HG03097 (cell line): ENCODE data around the gene C11orf65.
"Not testable (repeated sequence)": the region's sequence is repeated elsewhere in the genome, so short reads cannot be mapped to it uniquely, and the experiment has no call there.

ENCODE experiments used
- ATAC-seq: cut with Tn5 transposase; IDR thresholded peaks from one replicate; pipeline ENCODE4 v1.9.1; 2021; ENCODE audit not compliant: unreplicated experiment, low FRiP score

Gene C11orf65

DNA sequence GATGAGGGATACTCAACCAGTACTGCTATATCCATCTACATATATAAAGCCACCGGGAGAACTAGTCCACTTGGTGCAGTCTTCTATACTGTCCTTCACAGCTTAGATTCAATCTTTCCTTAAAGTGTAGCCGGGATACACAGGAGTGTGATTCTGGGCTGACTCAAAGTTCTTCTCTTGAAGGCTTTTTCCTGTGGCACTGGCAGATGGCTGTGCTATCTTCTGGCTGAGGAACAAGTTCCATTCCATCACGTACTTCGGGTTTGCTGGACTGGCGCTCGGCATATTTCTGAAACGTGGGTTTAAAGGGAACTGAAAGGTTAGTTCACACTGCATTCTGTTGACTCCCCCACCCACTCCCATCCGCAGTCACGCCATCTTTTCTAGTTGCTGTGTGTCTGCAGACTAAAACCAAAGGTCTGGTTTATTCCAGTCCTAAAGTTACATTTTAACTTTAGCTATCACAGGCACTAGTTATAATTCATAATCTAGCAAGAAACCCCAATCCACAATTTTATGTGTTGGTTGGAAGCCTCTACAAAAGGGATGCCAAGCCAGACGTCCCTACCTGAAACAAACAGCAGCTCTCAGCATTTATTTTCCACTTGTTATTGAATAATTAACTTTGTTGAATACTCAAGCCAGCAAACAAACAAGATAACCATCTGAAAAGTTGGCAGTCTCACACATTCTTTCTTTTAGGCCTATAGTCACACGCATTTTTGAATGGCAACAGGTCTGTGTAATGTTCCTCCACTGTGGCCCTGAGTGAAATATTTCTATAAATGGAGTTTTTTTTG is 7.5 kb upstream of the C11orf65 start:
- no peak for ATAC-seq

DNA sequence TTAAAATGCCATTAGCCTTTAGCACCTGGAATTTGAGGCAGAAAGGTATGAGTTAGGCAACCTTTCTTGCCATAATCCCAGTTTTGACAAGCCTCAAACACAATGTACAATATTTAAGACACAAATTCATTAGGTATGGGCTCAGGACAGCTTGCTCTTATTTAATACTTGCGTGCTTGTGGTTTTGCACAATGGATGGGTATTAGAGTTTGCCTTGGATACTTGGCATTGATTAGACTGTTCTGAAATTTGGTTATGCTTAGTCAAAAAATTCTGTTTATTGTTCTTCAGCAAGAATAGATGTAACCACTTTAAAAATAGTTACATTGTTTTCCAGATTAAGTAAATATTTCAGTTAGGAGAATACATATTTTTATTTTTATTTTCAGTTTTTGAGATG is 5.4 kb upstream of the C11orf65 start:
- no peak for ATAC-seq

DNA sequence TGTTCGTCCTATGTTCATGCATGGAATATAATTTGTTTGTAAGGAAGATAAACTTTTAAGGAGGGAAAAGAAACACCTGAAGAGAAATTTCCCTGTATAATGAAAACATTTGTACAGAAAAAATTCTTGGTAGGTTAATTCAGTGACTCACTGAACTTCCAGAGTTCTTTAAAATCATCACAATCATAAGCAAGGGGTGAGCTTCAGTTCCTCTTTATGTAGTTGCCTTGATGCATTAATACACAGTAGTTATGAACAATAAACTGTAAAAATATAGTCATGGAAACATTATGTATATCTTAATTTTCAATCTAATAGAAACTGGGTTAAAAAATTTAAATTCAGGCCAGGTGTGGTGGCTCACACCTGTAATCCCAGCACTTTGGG is 1.1 kb upstream of the C11orf65 start:
- no peak for ATAC-seq

DNA sequence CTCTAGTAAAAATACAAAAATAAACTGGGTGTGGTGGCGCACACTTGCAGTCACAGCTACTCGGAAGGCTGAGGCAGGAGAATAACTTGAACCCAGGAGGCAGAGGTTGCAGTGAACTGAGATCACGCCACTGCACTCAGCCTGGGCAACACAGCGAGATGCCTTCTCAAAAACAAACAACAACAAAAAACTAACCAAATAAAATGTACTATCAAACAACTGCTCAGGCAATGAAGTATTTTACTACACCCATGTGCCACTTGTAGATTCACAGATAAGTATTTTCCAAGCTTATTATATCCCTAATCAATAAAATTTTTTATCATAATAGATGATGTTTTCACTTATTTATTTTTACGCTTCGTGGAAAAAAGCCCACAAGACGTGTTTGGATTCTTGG is 924 bp downstream of the C11orf65 start:
- no peak for ATAC-seq

DNA sequence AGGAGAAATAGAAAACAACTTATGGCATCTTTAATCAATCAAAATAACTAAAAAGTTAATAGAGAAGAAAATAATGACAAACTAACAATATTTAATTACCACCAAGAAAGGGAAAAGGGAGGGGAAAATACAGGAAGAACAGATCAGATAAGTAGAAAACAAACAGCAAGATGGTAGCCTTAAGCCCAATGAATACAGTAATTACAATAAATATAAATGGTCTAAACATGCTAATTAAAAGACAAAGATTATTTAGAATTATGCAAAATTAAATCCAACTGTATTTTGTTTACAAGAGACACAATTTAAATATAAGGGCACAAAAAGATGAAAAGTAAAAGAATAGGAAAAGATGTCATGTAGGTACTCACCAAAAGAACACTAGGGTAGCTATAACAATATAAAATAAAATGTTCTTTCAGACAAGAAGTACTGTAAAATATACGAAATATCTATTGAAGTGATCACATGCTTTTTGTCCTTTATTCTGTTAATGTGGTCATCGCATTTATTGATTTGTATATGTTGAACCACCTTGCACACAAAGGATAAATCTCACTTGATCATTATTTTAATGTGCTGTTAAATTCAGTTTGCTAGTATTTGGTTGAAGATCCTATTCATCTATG is 14.0 kb downstream of the C11orf65 start:
- no peak for ATAC-seq

DNA sequence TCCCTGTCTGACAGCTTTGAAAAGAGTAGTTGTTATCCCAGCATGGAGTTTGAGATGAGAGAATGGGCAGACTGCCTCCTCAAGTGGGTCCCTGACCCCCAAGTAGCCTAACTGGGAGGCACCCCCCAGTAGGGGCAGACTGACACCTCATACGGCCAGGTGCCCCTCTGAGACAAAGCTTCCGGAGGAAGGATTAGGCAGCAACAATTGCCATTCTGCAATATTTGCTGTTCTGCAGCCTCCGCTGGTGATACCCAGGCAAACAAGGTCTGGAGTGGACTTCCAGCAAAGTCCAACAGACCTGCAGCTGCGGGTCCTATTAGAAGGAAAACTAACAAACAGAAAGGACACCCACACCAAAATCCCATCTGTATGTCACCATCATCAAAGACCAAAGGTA is 25.9 kb downstream of the C11orf65 start:
- ATAC-seq = not testable (repeated sequence)

DNA sequence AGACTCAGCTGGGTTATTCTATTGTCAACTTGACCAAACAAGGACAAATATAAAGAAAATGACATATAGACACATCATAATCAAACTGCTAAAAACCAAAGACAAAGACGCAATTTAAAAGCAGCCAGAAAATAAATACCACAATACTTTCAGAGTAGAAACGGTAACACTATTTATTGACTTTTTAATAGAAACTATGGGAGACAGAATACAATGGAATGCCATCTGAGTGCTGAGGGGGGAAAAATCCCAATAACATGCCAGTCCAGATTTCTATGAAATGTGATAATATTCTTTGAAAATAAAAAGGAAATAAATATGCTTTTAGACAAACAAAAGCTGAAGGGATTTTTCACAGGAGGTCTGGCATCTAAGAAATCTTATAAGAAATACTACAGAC is 30.7 kb downstream of the C11orf65 start:
- no peak for ATAC-seq

DNA sequence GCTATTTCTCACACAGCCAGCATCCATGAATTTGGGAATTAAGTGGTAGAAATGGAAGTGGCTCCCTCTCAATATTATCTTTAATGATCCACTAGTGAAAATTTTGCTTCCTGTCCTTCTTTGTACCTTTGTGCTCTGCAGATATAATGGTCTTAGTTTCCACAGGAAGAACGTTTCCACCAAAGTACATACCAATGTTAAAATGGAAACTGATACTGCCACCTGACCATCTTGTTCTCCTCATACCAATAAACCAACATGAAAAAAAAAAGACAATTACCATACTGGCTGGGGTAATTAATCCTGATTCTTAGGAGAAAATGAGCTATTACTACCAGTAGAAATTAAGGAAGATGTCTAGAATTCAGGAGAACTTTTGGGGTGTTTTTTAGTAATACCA is 32.3 kb downstream of the C11orf65 start:
- no peak for ATAC-seq

DNA sequence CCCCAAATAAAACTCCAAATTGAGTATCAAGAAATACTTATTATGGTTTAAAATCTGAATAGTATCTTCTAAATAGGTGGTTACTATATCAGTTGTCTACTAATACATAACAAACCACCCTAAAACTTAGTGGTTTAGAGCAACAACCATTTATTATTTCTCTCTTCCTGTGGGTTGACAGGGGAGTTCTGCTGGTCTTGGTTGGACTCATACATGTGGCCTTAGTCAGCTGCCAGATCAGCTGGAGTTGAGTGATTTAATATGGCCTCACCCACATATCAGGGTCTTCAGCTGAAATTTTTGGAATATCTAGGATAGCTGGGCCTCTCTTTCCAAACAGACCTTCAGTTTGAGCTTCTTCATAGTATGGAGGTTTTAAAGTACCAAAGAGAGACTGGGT is 34.5 kb downstream of the C11orf65 start:
- ATAC-seq = no peak

DNA sequence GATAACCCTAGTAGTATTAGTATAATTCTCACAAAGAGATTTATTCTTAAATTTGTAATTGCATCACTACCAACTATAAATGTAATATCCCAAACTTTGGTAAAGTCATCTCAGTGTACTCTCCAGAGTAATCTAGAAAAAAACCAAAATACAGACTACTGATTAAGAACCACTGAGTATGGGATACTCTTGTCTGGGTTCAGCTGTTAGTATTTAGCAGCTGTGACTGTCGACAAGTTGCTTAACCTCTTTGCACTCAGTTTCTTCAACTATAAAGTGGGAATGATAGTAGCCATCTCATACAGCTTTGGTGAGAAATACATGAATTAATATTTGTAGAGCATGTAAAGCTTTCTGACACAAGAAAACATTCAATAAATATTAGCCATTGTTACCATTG is 35.3 kb downstream of the C11orf65 start:
- no peak for ATAC-seq

DNA sequence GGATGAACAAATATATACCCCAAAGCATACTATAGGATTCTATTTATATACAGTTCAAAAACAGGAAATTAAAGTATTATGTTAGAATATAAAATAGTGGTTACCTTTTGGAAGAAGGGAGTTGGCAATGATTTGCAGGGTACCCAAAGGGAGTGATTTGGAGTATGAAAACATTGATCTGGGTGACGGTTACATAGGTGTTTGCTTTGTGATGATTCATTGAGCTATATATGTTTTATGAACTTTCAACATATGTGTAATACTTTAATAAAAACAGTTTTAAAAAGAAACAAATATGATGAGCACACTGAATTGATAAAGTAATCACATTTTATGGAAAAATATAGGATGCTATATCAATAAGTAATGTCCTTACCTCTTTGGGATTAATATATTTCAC is 36.0 kb downstream of the C11orf65 start:
- no peak for ATAC-seq

DNA sequence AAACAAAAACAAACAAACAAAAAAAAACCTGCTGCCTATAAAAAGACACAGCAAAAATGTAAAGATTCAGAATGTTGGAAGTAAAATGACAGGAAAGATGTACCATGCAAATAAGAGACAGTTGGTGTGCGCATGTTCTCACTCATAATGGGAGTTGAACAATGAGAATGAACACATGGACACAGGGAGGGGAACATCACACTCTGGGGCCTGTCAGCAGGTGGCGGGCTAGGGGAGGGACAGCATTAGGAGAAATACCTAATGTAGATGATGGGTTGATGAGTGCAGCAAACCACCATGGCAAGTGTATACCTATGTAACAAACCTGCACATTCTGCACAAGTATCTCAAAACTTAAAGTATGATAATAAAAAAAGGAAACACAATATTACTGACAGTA is 49.8 kb downstream of the C11orf65 start:
- not testable (repeated sequence) for ATAC-seq

DNA sequence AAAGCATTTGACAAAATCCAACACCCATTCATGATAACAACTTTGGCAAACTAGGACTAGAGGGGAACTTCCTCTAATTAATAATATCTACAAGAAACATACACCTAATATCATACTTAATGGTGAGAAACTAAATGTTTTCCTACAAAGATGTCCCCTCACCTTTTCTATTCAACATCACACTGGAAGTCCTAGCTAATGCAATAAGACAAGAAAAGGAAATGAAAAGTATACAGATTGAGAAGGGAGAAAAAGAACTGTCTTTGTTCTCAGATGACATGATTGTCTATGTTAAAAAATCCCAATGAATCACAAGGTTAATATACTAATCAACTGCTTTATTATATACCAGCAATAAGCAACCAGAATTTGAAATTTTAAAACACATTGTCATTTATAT is 52.4 kb downstream of the C11orf65 start:
- no peak for ATAC-seq

DNA sequence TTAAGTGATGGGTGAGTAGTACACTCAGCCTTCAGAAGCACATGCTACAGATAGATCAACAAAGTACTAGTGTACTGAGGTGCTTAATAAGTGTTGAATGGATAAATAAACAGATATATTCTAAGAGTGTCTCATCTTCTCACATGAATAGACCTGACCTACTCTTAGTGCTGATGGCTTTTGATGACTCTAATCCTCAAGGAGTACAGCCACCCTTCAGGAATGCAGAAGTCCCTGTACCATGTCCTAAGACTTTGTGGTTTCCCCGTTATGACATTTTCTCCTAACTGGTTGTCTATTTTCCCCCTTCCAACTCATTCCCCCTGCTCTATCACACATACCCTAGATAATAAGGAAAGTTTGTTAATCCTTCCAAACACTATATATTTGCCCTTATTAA is 61.6 kb downstream of the C11orf65 start:
- no peak for ATAC-seq

DNA sequence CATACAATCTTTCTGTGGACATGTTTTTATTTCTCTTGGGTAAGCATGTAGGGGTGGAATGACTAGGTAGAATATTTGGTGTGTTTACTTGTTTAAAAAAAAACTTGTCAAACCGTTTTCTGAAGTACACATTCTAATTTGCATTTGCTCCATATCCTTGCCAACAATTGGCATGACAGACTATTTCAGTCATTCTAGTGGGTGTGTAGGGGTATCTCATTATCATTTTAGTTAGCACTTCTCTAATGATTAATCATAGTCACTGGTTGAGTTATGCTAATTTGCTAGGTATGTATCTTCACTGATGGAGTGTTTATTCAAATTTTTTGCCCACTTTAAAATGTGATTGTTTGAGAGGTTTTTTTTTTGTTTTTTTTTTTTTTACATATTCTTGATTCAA is 64.3 kb downstream of the C11orf65 start:
- ATAC-seq = no peak

DNA sequence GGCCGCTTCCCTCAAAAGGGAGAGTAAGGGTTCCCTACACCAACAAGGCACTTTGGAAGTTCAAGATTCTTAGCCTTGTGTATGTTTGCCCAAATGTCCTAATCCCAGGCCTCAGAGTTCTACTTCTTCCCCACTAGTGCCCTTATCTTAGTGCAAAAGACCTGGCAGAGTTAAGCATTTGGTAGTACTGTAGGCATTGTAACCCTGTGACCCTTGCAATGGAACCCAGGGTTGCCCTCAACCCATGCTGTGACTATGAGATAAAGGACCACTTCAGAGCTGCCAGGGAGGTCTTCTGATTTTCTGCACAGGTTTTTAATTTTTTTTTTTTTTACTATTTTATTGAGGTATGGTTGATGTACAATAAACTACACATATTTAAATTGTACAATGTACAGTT is 65.1 kb downstream of the C11orf65 start:
- ATAC-seq = no peak

DNA sequence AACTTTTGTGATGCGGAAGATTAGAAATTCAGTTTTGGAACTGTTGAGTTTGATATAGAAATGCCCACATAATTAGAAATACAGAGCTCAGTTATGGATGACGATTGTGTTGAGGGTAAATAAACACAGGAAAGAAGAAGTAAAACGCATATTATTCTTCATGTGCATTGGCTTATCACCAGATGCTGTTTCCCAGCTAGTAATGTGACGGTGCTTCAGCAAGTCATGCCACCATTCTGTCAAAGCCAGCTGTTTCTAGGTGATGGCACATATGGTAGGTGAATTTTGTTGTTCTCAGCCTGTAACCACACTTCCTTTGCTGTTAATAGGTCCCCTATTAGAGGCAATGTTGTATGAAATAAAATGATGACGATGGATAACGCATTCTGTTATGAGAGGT is 68.9 kb downstream of the C11orf65 start:
- no peak for ATAC-seq

DNA sequence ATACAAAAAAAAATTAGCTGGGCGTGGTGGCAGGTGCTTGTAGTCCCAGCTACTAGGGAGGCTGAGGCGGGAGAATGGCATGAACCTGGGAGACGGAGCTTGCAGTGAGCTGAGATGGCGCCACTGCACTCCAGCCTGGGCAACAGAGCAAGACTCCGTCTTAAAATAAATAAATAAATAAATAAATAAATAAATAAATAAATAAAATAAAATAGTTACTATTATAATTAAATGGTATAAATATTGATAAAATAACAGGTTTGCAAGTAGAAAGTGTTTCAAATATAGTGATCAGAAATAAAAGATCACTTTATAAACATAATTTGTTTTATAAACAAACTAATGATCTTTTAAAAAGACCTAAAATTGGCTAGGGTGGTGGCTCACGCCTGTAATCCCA is 70.7 kb downstream of the C11orf65 start:
- ATAC-seq = not testable (repeated sequence)

DNA sequence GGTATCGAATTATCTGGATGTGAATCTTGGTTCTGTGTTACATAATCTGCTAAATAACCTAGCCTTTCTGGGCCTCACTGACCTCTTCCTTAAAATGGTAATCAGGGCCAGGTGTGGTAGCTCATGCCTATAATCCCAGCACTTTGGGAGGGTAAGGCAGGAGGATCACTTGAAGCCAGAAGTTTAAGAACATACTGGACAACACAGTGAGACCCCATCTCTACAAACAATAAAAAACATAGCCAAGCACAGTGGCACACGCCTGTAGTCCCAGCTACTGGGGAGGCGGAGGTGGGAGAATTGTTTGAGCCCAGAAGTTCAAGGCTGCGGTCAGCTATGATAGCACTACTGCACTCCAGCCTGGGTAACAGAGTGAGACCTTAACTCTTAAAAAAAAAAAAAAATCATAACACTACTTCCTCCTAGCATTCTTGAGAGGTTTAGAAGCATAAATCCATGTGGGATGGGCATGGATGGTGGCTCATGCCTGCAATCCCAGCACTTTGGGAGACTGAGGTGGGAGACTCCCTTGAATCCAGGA is 72.5 kb downstream of the C11orf65 start:
- no peak for ATAC-seq

DNA sequence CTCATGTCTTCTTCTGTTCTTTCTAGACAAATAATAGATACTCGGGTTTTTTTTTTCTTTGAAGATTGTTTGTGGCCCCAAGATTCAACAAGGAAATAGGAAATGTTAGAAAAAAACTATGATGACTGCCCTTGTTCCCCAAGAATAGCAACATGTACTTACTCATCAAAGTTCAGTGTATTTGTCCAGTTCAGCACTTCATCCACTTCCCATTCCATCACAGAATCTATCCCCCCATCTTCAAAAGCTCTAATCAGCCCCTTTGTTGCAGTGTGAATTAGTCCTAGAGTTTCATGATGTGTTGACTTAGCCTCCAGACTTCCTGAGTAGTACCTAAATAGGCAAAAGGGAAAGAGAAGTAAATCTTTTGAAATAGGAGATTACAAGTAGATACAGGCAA is 74.3 kb downstream of the C11orf65 start:
- ATAC-seq = no peak

DNA sequence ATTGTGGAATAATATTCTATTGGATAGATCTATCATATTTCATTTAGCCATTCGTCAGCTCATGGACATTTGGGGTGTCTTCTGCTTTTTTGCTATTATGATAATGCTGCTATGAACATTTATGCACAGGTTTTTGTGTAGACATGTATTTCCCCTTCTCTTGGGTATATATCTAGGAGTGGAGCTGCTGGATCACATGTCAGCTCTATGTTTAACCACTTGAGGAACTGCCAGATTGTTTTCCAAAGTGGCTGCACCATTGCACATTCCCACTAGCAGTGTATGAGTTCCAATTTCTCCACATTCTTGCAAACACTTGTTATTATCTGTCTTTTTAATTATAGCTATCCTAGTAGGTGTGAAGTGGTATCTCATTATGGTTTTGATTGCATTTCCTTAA is 75.0 kb downstream of the C11orf65 start:
- ATAC-seq = no peak

DNA sequence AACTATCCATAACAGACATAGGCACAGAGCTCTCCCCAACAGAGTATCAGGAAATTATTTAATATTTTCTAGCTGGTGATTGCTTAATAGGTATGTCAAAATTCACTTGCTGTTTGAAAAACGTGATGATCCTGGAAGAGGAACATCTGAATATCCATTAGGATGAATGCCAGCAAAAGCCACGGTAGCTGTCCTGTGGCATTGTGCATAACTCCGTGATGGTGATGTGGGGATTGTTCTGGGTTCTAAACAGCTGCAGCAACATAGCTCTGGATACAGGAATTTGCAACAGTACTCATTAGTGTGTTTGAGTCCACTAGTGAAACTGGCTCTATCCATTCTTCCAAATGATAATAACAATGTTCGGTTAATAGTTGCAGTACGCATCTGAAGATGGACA is 78.8 kb downstream of the C11orf65 start:
- ATAC-seq = no peak
